NCI-H226 (cell line): ENCODE results near the gene PPP1R10.
A peak's percentile ranks its signal among the peaks of the same experiment; 100 is the strongest.

Source experiments
- DNase-seq: peaks from one replicate; pipeline ENCODE4 v3.0.0-alpha.2; 2015

Gene PPP1R10

DNA sequence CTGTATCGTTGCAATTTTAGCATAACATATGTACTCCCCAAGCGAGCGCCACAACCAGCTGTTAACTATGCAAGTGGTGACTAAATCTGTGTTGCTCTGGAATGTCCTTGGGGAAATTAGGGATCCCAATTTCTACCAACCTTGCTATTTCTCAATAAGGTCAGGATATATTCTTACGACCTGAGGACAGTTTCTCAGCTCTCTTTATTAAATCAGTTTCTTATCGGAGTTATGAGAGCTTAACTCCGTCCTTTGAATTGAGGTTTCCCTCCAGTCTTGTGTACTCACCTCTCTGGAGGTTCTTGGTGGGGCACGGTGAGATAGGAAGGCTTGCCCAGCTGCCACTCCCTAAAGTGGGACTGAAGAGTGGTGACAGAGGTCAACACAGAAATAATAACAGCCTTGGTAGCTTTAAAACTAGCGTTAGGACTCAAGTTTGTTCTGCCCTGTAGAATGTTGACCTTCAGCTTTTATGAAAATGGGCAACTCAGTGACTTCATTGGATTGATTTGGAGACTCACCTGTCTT lies 1.3 kb upstream of the PPP1R10 start:
- no peak for DNase-seq

DNA sequence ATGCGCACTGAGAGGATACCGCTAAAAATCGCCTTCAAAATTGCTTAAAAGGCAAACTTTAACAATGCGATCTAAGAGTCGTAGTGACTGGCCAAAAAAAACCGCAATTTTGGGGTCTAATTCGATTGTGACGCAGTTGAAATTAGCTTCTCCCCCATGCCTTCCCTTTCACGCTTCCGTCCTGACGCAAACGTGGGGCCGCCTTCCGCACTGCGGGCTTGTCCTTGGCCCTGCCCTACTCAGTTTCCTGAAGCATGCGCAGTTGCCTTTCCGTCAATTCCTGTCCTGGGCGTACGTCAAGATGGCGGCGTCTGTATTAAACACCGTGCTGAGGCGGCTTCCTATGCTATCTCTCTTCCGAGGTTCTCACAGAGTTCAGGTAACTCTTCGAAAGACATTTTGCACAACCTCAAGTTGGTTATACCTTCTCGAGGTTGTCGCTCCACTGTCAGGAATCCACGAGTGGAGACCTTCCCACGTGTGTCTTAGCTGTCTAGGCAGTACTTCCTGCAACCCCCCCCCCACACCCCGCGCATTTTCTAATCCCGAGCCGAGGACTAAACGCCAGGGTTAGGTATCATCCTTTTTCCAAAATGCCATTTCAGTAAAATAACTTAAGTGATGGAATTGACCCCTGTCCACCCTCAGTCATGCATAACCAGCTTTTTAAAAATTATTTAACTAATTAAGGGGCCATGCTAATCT lies 674 bp upstream of the PPP1R10 start, which contains the start of gene MRPS18B:
TSS of gene MRPS18B (plus strand) at position 276 of the 705 bp plus-strand sequence. CDS start at position 302, 26 bp downstream.
- peak; percentile 92 for DNase-seq

DNA sequence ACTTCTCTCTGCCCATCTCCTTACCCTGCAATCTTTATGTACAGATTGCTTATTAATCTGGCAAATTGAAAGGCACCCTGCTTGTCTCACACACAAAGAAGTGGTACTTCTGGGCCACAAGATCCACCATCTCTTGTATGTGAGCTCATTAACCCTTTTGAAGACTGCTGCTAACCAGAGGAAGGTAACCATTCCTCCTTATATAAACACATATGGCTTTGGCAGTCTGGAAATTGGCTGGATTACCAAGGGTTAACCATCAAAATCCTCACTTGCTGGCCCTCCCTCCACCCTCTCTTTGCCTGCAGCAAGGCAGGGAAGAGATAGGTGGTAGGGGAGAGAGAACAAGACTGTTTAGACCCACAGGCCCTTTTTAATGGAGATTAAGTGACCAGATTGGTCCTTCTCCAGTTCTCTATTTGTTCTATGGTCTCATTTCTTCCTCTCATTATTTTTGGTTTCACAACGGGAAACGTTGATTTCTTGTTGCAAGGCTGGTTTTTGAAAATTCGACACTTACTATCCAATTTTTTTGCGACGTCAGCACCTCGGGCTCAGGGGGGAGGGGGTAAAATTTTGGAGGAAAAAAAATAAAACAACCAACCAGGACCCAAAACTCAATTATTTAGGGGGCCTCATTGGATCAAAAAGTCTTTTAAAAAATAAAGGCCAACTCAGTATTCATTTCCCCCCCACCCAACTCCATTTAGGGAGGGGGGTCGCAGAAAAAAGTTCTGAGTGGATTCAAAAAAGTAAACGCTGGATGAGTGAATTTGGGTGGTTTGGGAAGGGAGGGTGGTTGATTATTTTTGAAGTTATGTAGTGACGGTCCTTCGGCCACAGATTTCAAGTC lies 859 bp downstream of the PPP1R10 start:
- DNase-seq: no peak

DNA sequence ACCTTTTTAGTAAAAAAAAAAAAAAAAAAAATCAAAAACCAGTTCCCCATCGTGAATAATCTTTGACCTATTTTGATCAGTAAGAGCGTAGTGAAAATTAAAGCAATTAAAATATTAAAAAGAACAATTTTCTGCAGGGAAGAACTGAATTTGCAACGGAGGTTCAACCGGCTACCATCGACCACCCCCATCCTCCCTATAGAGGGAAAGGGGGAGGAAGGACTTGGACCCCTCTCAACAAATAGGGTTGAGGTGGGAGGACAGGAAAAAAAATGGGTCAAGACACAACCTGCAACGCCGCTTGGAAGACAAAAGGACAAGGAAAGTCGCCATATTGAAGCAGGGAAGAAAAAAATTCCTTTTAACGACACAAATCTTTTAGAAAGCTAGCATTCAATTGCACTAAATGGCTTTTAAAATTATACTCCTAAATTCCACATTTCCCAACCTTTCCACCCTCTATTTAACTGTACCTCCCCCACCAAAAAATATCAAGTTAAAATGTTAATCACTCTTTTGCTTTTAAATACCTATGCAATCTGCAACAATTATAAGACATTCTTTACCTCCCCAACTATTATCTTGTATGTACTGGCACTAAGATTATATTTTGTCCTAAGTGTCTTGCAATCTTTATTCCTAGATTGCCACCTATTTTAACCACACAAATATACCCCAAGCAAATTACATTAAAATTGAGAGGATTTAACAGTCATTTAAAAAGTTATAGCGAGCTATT lies 1.7 kb downstream of the PPP1R10 start:
- DNase-seq: peak; percentile 46

DNA sequence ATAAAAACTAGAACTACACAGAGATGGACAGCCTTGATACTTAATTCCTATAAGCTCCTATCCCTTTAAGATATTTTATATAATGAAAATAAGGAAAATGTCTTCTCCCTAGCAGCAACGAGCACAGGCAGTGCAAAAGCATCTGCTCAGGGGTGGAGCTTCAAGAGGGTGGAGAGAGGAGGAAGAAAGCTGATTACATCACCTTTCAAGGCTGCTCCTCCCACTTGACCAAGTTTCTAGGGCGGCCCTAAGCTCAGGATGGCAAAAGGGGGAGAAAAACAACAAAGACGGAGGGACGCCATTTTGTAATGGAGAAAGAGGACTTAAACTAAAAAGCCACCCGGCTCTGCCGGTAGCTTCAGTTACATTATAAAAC lies 2.2 kb downstream of the PPP1R10 start:
- peak; percentile 86 for DNase-seq

DNA sequence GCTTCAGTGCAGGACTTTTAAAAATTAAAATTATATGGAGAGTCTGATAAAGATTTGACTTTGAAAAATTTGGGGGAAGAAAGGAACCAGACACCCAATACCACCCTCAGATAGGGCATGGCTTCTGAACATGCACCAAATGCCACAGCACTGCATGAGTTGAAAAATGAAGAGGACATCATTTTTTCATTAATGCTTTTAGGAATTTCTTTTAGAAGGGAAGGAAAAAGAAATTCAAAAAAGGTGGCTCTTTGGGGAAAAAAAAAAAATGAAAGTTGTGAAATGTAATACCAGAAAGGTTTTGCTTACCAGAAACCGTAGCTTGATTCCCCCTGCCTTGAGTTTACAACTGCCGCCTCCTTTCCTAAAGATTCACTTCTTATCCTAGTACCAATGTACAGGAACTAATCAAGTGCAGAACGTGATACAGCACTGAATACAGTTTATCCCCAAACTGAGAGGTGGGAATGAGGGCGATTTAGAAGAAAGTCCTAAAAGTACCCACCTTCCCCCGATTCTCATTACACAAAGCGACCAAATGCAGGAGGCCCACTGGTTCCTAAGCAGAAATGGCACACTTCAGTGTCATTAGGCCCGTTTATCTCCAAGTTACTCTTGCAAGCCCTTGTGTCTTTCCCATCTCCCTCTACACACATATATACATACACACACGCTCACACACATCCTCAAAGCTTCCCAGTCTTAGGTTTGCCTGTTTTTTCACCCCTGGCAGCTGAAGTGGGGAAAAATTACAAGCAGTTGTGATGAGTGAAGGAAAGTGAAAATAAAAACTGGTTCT lies 2.8 kb downstream of the PPP1R10 start:
- no peak for DNase-seq

DNA sequence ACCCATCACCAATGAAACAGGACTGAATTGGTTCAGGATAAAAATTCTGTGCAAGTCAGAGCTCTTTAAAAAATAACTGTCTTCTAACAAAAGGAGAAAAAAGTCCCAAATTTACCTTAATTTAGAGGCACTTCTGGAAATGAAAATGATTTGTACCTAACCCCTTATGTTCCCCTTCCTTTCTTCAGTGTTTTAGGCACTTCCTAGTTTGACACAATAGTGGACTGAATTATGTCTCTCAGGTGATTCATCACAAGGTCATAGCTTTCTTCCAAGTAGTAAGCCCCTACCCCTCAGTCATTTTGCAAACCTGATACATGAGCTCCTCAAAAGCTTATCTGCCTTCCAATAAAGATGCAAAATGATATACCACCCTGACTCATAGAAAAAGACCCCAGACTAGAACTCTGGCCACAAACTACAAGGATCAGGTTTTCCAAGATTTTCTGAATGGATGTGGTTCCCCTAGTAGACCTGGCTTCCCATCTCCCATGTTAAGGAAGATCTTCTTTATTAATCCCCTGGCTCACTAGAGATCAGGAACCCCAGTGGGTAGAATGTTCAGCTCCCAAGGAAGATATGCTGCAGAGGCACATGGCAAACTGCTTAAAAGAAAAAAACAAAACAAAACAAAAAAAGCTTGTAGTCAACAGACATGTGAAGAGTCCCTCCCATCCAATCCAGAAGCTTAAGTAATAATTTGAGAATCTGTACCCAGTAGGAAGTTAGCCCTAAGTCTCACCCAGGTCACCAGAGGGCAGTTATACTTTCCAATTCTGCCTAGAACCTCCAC lies 3.6 kb downstream of the PPP1R10 start:
- no peak for DNase-seq

DNA sequence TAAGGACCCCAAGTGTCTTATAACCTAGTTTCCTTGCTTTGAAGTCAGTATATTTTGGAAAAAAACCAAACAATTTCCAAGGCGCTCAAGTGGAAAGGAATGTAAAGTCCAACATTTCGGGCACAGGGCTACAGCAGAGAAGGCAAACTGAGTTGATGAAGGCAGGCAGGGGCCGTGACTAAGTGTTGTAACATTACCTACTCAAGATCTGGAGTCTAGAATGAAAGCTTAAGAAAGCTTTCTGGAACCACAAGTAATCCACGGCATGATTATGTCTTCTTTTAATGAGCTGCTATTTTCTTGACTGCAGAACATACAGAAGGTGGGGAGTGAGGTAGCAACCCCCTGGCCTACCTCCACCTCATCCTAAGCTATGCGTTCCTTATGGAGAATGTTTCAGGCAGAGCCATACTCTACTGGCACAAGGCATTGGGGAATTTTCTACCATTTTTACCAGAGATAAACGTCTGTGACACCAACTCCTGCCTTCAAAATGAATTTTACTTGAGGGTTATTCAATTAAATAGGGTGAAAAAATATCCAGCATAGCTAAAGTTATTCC lies 4.3 kb downstream of the PPP1R10 start:
- peak; percentile 49 for DNase-seq

DNA sequence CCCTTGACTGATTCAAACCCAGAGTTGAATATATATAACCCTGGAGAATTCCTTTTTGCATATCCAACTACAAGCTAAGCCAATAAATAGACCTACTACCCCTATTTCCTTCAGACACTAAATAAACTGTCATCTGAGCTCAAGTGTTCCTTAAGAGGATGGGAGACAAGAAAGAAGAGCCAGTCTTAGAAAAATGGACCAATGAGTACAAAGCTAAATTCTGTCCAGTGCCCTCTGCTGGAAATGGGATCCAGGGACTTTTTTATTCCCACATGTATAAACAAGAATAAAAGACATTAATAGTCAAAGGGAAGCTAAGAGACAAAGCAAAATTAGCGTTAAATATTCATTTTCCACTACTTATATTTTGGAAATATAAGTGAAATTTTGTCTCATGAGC lies 4.8 kb downstream of the PPP1R10 start:
- peak; percentile 18 for DNase-seq

DNA sequence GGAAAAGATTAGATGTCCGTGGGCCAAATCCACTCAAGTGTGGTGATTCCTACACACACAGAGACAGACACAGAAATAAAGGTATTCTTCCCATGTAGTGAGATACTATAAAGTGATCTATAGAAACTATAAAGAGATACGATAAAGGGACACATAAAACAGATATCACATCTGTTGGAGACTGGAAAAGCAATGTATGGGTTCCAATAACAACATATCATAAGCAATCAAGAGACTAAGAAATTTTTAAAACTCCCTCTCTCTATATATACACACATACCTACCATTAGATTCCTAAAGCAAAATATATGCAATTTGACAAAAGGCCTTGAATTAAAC lies 5.2 kb downstream of the PPP1R10 start:
- DNase-seq: no peak

DNA sequence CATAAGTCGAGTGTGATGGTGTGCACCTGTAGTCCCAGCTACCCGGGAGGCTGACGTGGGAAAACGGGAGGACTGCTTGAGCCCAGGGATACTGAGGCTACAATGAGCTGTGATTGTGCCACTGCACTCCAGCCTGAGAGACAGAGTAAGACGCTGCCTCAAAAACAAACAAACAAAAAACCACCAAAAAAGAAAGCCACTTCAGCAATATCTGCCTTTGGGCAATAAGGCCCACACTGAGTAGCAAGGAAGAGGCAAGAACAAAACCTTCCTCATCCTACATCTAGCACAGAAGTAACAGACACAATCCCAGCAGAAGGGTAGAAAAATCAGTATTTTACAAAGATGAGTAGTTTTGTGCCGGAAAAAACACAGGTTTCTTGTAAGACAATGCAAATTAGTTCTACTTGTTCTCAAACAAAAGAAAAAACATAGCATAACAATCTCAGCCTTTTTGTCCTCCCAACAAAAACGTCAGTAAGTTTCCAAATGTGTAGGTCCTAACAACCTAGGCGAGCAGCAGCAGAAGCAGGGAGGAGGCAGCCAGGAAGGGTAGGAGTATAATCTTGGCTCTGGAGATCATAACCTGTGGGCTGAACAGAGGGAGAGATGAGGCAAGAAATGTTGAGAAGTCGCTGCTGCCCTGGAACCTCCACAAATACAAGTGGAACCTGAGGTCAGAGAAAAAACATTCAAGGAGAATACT lies 5.7 kb downstream of the PPP1R10 start:
- DNase-seq: no peak

DNA sequence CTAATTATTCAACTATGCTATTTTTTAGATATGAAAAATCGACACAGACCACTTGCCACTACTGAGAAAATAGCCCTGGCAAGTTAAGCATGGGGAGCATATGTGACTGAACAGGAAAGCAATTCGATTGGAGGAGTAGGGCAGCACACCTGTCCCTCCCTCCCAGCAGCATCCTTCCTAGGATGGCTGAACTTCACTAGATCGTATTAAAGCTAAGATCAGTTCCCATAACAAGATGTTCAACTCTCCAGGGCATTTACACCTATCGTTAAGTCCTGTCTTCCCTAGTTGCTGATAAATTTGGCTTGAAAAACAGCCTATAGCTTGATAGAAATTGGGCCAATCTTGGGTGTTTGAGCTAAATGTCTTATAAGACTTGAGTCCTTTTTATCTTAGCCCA lies 7.0 kb downstream of the PPP1R10 start:
- DNase-seq: no peak

DNA sequence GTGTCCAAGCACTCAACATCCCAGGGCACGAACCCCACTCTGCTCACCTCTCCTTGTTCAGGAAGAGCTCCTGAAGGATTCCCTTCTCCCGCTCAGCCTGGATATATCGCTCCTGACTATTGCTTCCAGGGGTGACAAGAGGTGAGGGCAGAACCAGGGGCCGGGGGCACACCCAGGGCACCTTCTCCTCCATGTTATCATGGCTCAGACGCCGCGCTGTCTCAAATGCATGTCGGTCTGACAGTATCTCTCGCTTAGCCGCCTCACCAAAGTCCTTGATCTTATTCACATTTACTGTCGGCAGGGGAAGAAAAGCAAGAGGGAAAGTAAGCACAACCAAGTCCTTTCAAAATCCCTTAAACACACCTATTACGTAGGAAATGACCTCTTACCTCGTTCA lies 13.1 kb downstream of the PPP1R10 start:
- DNase-seq: no peak

DNA sequence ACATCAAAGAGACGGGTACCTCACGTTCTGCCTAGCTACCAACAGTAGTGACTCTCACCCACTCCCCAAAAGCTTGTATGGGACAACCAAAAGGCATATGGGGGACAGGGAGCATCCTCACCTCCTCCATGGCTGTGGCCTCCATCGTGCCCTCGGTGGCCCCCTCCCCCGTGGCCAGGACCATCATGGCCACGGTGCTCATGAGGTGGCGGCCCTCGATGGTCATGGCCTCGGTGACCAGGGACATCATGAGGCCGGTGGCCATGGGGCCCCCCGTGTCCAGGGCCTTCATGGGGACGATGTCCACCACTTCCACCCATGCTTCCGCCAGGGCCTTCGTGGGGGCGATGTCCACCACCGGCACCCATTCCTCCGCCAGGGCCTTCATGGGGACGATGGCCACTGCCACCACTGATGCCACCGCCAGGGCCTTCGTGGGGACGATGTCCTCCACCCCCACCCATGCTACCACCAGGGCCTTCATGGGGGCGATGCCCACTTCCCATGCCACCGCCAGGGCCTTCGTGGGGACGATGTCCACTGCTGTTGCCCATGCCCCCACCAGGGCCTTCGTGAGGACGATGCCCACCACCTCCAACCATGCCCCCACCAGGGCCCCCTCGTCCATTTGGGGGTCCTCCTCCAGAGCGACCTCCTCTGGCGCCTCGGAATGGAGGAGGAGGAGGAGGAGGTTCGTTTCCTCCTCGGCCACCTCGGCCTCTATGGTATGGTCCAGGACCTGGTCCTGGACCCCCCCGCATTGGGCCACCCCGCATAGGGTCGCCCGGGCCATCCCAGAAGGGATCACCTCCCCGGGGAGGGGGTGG lies 15.0 kb downstream of the PPP1R10 start:
- no peak for DNase-seq

DNA sequence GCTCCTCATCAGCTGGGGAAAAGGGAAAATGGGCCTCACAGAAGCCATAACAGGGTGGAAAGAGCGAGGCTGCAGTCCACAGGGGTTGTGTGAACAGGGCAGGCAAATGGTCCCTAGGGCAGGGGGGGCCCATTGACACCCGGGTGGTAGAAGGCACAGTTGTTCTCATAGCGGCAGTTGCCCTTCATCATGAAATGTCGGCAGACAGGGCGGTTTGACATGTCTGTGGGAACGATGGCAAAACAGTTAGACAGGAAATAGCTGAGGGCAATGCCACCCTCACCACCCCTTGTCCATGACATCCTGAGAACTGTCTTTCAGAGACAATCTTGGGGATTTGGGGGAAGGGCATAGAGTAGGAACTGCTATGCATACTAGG lies 15.6 kb downstream of the PPP1R10 start:
- no peak for DNase-seq

DNA sequence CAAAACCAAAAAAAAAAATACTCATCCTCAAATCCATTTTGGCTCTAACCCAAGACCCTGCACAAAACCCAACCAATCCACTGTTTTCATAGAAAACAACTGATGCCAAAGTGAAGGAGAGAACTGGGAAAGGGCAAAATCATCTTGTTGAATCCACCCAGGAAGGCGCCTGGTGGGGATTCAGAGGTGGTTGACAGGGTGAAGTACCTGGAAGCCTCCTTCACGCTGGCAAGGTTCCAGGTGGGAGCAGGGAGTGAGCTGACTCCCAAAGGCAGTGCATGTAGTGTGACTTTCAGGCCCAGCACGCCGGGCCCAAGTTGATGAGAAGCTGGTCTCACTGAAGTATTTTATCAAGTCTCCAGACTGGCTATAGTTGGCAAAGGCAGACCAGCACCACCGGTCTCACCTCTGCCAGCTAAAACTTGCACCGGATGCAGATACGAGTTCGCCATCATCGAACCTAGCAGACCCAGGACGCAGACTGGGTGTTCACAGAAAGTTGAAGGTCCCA lies 16.5 kb downstream of the PPP1R10 start:
- DNase-seq: no peak

DNA sequence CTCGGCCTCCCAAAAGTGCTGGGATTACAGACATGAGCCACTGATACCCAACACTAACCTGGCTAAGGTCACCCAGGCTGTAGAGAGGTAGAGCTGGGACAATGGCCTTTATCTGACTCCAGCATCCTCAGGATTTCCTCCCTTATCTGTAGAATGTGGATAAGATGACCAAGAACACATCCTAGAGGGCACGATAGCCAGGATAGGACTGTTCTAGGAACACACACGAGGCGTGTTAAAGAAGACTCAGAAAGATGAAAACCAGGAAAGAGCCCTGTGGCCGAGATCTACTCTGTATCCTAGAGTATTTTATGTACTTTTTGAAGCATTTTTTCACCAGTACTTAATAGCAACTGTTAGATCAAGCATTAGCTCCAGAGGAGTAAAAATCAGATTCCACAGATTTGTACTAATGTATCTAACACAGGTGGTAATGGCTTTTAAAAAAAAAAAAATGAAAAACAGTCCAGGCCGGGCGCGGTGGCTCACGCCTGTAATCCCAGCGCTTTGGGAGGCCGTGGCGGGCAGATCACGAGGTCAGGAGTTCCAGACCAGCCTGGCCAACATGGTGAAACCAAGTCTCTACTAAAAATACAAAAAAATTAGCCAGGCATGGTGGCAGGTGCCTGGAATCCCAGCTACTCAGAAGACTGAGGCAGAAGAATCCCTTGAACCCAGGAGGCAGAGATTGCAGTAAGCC lies 17.3 kb downstream of the PPP1R10 start:
- no peak for DNase-seq

DNA sequence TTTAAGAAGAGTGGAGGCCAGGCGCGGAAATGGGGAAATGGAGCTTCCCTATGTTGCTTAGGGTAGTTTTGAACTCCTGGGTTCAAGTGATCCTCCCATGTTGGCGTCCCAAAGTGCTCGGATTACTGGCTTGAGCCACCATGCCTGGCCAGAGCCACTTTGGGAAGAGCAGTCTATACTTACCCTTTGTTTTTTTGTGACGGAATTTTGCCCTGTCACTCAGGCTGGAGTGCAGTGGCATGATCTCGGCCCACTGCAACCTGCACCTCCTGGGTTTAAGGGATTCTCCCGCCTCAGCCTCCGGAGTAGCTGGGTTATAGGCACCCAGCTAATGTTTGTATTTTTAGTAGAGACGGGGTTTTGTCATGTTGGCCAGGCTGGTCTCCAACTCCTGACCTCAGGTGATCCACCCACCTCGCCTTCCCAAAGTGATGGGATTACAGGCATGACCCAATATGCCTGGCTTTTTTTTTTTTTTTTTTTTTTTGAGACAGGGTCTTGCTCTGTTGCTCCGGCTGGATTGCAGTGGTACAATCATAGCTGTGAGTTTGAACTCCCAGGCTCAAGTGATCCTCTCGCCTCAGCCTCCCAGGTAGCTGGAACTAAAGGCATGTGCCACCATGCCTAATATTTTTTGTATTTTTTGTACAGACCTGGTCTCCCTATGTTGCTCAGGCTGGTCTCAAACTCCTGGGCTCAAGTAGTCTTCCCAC lies 18.0 kb downstream of the PPP1R10 start:
- DNase-seq: no peak
